Adrenal gland (tissue), 12 donors: Measurements from ENCODE around the gene GOLT1A. TPM values are rescaled to one million over a fixed set of nuclear protein-coding genes. Genes with fewer than 3 reads are reported as not detected.

Experiments
- DNase-seq, 7 donors: peaks; one replicate each; pipeline ENCODE4 v3.0.0-alpha.2; 2019 to 2020
- H3K27ac ChIP-seq, 5 donors: fragments of 200-600 bp; sonication (generic) in 4 of 5; 1 replicate in 3 of 5; 2 replicates in 2 of 5; pipeline versions ENCODE4 v1.5.1 to v1.8.0; 2016 to 2020; ENCODE audit warnings: mild to moderate bottlenecking in 1 of 5
- H3K27me3 ChIP-seq: fragments of 200-600 bp; 2 replicates; pipeline ENCODE4 v1.8.0; 2021
- H3K36me3 ChIP-seq, 2 donors: fragments of 200-600 bp; replicated peaks in 1 of 2; 1 replicate in 1 of 2; 2 replicates in 1 of 2; pipeline versions ENCODE4 v1.5.1 to v1.8.0; 2018 to 2022
- H3K4me1 ChIP-seq, 2 donors: fragments of 200-600 bp; replicated peaks in 1 of 2; 1 replicate in 1 of 2; 2 replicates in 1 of 2; pipeline versions ENCODE4 v1.5.1 to v1.8.0; 2018 to 2021
- H3K4me3 ChIP-seq, 4 donors: fragments of 200-600 bp; sonication (generic) in 3 of 4; one replicate each; pipeline ENCODE4 v1.5.1; 2016 to 2018
- H3K9me3 ChIP-seq, 3 donors: fragments of 200-600 bp; sonication (generic) in 1 of 3; replicated peaks in 1 of 3; 1 replicate in 2 of 3; 2 replicates in 1 of 3; pipeline versions ENCODE4 v1.5.1 to v1.8.0; 2016 to 2021
- CTCF ChIP-seq, 6 experiments: fragments of 450-650 bp in 4 of 6; fragments of 200-600 bp in 2 of 6; sonication (generic) in 1 of 6; IDR thresholded peaks; 1 replicate in 5 of 6; 2 replicates in 1 of 6; pipeline versions ENCODE4 v1.5.1 to v1.8.0; 2016 to 2021; ENCODE audit warnings: antibody characterized with exemption in 6 of 6, mild to moderate bottlenecking in 2 of 6, moderate library complexity in 1 of 6
- POLR2A ChIP-seq, 2 donors: fragments of 450-650 bp; IDR thresholded peaks; one replicate each; pipeline ENCODE4 v1.6.1; 2017; ENCODE audit warnings: antibody characterized with exemption in 2 of 2, mild to moderate bottlenecking in 2 of 2, moderate library complexity in 1 of 2
- WGBS, 4 donors: extraction: QIAGEN DNeasy Blood & Tissue Kit in 2 of 4; methylation state at CpG; one replicate each; pipeline versions ENCODE4 v1.1.5 to v1.1.7; 2013 to 2017; 5-methylcytosine and 5-hydroxymethylcytosine counted together
- intact Hi-C, 2 donors: fragments of 100-400 bp; cut with DNase I; formaldehyde crosslinking; loops; one replicate each; pipeline versions ENCODE4 v1.14.1 to v1.15.0; 2022 to 2023
- polyA plus RNA-seq, 3 donors: library from polyadenylated mRNA; stranded (reverse); fragments of 200-250 nt in 2 of 3; fragments of 350-450 nt in 1 of 3; fragmentation: Illumina TruSeq in 1 of 3; extraction: RNeasy Lipid Tissue Mini Kit (QIAGEN cat#74804) in 1 of 3; gene quantifications; one replicate each; pipeline ENCODE4 v1.2.3, GENCODE V29; 2013 to 2014
- total RNA-seq, 9 donors: library from RNA; depleted of rRNA in 4 of 9; stranded (reverse); fragments of >200 nt in 4 of 9; fragments of 120-200 nt in 1 of 9; fragmentation: NEBNext Ultra II Directional in 1 of 9; extraction: Animal tissue kit (Norgen Biotek cat#: 25700) in 1 of 9; gene quantifications; one replicate each; pipeline versions ENCODE4 v1.1.0 to v1.2.4, GENCODE V29; 2013 to 2023
- donor health status: healthy with polysubstance abuse.
- donor health status: Bipolar disorder and iron deficiency.
- donor health status: DM: yes; HTN: yes; CAD: no.
- donor health status: DM: no; HTN: no; CAD: no.
- donor health status: DM: no; HTN: no; CAD: no.
- donor health status: DM: yes; HTN: yes; CAD: no.

The GOLT1A gene
- total and polyA plus RNA-seq, 12 donors, result 0.17 to 0.32 (median 0.31) TPM; not detected in 9

GRCh38 chr1:204261746-204262505 lies 48.1 kb upstream of the GOLT1A start:
- peaks cover 0 to 8% of the 10 kb centered on the region in 2 donors for H3K4me1 ChIP-seq
- intact Hi-C loops, result no loop called here
- H3K27me3 ChIP-seq, result no peaks in the 10 kb centered on the region
- no peak for DNase-seq
- no peak overlapping the region for H3K27ac ChIP-seq
- WGBS, 4 donors, result 76 to 81% (median 81%) methylated on average over 13 of the region's 13 CpGs
- H3K4me3 ChIP-seq, result no peak overlapping the region
- TF ChIP-seq CTCF (IDR thresholded peaks at IDR 0.05), result no peak
- no peak for TF ChIP-seq POLR2A (IDR thresholded peaks at IDR 0.05)
- no peaks in the 10 kb centered on the region for H3K36me3 ChIP-seq
- H3K9me3 ChIP-seq, result no peaks in the 10 kb centered on the region

GRCh38 chr1:204261266-204261665 lies 47.5 kb upstream of the GOLT1A start:
- no peak for DNase-seq
- no peaks in the 10 kb centered on the region for H3K27me3 ChIP-seq
- intact Hi-C loops, result no loop called here
- no peaks in the 10 kb centered on the region for H3K36me3 ChIP-seq
- no peak overlapping the region for H3K4me3 ChIP-seq
- TF ChIP-seq CTCF (IDR thresholded peaks at IDR 0.05) (no peak), POLR2A (IDR thresholded peaks at IDR 0.05) (no peak)
- no peaks in the 10 kb centered on the region for H3K9me3 ChIP-seq
- peaks cover 0 to 8% of the 10 kb centered on the region in 2 donors for H3K4me1 ChIP-seq
- 88 to 100% (median 97%) methylated on average over 1 to 12 of the region's 12 CpGs for WGBS, 4 donors
- H3K27ac ChIP-seq, result no peak overlapping the region

GRCh38 chr1:204260601-204261197 lies 46.9 kb upstream of the GOLT1A start:
- H3K27ac ChIP-seq, result no peak overlapping the region
- H3K27me3 ChIP-seq, result no peaks in the 10 kb centered on the region
- TF ChIP-seq CTCF (IDR thresholded peaks at IDR 0.05) (no peak), POLR2A (IDR thresholded peaks at IDR 0.05) (no peak)
- H3K36me3 ChIP-seq, result no peaks in the 10 kb centered on the region
- 86 to 94% (median 89%) methylated on average over 13 to 14 of the region's 14 CpGs for WGBS, 4 donors
- intact Hi-C loops, result no loop called here
- DNase-seq, result no peak
- H3K4me1 ChIP-seq, result peaks cover 0 to 8% of the 10 kb centered on the region in 2 donors
- H3K4me3 ChIP-seq, result no peak overlapping the region
- no peaks in the 10 kb centered on the region for H3K9me3 ChIP-seq

GRCh38 chr1:204259782-204260181 lies 46.0 kb upstream of the GOLT1A start:
- H3K27ac ChIP-seq, result no peak overlapping the region
- H3K4me3 ChIP-seq, result no peak overlapping the region
- intact Hi-C loops, result loop anchor here (2.0 to 5.0 kb wide), 2 partner anchors 103 to 105 kb away; no protein-coding TSS in a partner anchor
- no peaks in the 10 kb centered on the region for H3K36me3 ChIP-seq
- no peaks in the 10 kb centered on the region for H3K27me3 ChIP-seq
- TF ChIP-seq CTCF (IDR thresholded peaks at IDR 0.05) (no peak), POLR2A (IDR thresholded peaks at IDR 0.05) (no peak)
- no peak for DNase-seq
- 83 to 94% (median 88%) methylated on average over 5 of the region's 5 CpGs for WGBS, 4 donors
- H3K9me3 ChIP-seq, result no peaks in the 10 kb centered on the region
- peaks cover 0 to 8% of the 10 kb centered on the region in 2 donors for H3K4me1 ChIP-seq
